NCI-H524 treated with DMSO at 0.1 percent for 48 hours (cell line): ENCODE results near the gene CTNNA3.
"Not testable (repeated sequence)": the region's sequence is repeated elsewhere in the genome, so short reads cannot be mapped to it uniquely, and the experiment has no call there.

Experiments used
- DNase-seq: peaks from one replicate; lab custom pipeline; 2025; lab: John Stamatoyannopoulos, UW

CTNNA3 gene

DNA sequence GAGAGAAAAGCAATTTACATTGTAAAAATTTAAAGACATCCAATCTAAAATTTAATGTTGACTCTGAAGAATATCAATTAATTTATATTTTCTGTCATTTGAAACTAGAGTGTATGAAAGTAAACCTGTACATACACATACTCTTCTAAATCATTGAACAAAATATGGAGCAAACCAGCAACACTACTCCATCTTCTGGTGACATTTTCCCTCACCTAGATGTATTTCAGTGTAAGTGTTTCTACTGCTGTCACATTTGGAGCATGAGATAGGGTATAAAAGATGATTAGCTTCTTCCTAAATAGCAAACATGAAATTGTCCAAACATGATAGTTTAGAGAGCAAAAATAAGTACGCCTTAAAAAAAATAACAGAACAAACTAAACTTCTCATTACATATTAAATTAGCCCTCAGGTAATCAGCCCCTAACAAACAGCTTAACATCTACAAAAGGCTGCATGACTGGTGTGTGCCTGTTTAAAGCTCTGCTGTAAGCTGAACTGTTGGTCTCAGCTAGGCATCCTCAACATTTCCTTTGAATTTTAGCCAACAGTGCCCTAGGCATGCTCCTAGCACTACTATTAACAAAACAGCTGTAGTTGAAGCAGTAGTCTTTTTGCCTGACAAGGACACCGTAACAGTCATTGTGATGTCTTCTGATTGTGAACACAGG, 189.8 kb downstream of the CTNNA3 start:
- no peak for DNase-seq

DNA sequence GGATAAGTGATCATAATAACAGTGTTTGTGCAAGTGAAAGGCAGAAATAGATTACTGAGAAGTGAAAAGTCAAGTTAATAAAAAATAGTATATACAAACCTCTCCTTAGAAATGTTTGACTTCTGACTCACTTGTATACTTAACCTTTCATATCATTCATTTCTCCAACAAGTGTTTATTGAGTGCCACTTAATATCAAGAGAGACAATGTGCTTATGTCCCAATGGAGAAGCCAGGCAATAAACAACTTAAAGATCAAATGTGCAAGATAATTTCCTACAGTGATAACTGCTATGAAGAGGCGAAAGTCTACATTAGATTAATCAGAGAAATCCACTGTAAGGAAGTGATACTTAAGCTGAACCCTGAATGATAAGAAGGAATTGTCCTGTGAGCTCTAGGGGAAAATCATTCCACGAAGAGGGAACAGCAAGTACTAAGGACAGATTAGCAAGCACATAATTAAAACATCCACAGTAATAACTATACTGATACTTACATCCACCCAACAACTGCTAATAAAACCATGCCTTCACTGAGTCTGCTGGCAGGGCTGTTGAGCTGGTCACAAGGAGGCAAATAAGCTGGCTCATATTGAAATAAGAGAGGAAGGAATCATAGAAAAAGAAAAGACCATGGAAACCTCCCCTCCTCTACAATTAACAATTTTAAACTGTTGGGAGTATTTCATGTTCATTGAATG, 203.5 kb downstream of the CTNNA3 start:
- DNase-seq: no peak

DNA sequence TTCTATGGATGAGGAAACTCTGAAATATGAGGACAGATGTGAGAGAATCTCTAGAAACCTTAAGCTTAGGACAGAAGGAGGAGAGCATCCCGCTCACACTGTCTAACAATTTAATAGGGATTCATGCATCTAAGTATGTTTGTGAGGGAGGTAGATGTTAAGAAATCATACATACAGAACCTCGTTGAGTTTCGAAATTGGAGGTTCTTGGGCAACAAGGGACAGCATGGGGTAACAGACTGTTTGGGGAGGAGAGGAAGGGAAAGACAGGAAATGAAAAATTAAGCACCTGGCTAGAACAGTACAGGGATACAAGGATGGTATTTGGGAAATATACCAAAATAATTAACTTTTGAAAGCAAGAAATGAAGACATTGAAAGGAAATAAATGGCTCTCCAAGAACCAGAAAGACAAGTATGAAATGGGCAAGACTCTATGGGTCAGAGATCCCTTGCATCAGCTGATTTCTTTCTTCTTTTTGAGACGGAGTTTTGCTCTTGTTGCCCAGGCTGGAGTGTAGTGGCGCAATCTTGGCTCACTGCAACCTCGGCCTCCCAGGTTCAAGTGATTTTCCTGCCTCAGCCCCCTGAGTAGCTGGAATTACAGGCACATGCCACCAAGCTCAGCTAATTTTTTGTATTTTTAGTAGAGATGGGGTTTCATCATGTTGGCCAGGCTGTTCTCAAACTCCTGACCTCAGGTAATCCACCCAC, 207.9 kb downstream of the CTNNA3 start:
- DNase-seq: no peak

DNA sequence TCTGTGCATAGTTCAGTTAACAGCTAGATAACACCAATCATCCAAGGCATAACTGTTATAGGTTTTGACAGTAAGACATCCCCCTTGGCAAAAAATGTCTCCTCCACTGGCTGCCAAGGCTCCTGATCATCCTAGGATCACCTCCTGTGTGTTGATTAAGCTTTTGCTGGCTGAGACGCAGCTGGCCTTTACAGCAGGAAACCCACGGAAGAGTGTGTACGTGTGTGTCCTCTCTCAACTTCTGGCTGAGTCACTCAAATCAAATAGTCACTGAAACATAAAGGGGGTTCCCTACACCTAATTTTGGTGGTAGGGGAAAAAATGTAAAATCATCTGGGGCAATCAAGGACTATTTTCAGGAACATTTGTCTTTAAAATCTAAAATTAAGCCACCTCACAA, 208.8 kb downstream of the CTNNA3 start:
- DNase-seq: no peak

DNA sequence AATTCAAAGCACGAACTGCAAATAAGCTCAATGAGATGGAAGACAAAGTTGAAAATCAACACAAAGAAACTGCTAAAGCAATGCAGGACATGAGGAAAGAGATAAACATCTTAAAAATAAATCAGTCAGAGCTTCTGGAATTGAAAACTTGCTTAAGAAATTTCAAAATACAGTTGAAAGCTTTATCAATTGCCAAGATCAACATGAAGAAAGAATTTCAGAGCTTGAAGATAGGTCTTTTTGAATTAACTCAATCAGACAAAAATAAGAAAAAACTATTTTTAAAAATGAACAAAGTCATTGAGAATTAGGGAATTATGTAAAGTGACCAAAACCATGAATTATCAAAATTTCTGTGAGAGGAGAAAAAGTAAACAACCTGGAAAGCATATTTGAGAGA, 218.1 kb downstream of the CTNNA3 start:
- no peak for DNase-seq

DNA sequence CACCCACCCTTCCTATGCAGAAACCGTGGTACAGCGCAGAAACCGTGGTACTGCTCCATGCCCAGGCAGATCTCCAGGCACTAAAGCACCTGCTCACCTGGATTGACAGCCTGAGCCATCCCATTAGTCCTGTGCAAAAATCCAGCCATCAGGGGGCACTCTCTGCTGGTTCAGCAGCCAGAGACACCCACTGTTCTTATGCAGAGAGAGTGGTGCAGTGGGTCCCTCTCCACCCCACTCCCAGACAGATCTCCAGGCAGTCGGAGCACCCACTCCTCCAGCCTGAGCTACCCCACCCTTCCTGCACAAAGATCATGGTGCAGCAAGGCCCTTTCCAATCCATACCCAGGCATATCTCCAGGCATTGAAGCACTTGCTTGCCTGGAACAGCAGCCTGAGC, 219.8 kb downstream of the CTNNA3 start:
- DNase-seq: no peak

DNA sequence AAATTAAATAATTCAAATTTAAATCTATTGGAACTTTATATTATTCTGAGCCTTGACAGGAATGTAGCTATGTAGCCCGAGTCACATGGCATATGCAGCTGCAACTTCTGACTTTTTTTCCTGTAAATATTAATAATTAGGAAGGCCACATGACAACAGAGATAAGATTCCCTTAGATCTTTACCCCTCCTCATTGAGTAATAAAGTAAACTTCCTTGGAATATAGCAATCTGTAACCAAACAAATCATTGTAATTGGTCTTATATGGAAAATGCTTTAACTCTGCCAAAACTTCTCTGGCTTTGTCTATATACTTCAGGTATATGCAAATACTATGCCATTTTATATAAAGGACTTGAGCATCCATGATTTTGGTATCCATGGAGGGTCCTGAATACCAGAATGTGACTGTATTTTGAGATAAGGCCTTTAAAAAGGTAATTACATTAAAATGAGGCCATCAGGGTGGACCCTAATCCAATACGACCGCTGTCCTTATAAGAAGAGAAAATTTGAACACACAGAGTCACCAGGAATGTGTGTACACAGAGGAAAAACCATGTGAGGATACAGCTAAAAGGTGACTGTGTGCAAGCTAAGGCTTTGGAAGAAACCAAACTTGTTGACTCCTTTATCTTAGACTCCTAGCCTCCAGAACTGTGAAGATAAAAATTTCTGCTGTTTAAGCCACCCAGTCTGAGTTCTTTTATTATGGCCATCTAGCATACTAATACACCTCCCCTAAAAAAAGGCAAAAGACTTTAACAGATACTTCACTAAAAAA, 222.0 kb downstream of the CTNNA3 start:
- no peak for DNase-seq

DNA sequence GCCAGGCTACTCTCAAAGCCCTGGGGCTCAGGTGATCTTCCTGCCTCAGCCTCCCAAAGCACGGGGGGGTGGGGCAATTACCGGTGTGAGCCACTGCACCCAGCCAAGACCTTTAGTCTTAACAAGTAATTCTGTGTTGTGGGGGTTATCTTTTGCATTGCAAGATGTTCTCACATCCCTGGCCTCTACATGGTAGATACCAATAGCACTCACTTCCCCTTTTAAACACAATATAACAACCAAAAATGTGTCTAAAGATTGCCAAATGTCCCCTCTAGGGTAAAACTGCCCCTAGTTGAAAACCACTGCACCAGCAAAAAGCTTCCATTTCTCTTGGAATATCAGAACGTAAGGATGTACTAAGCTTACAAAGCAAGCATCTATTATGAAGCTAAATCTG, 225.0 kb downstream of the CTNNA3 start:
- no peak for DNase-seq

DNA sequence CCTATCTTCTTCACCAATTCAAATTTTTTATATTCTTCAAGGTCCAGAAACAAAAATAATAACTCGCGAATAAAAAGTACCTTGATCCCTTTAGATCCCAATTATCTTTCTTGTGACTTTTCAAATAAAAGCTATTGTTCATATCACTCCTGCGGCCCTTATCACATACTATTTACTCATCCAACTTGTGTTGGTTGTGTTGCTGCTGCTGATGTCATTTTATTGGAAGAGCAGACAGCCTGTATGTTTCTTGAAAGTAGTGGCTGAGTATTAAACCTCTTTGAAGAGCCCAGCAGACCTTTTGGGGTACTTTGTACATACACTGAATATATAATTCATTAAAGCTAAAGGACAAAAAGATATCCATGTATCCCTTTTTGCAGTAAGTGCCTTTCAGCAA, 231.7 kb downstream of the CTNNA3 start:
- no peak for DNase-seq

DNA sequence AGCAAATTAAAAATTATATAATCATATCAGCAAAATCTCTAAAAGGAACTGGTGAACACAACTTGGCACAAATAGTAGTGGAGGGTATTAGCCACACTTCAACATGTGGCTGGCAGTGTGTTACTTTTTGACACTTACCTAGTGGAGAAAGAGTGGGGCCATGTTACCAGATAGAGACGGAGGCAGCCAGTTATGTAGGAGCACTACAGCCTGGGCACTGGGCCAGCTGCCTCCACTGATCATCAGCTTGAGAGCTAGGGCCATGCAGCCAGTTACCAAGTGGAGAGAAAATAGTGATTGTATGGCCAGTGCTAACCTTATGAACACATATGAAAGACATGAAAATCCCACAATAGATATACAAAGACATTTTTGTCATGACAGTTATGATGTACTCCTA, 243.1 kb downstream of the CTNNA3 start:
- DNase-seq: no peak

DNA sequence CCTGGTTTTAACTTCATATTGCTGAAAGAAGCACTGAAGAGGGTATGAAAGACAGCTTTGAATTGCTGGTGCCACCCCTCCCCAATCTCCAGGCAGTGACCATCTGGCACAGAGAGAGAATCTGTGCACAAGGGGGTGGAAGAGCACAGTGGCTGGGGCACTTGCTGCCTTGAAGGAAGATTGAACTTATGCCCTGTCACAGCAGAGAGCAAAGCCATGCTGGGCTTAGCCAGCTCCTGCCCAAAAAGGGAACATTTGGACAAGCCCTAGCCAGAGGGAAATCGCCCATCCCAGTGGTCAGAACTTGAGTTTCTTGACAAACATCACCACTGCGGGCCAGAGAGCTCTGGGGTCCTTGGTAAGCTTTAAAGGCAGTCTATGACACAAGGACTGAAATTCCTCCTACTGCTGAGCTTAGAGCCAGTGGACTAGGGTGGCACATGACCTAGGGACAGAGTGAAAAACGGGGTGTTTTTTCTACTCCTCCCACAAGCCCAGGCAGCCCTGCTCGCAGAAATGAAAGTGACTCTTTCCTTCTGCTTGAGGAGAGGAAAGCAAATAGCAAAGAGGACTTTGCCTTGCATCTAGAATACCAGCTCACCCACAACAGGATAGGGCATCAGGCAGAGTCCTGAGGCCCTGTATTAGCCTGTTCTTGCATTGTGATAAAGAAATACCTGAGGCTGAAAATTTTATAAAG, 257.2 kb downstream of the CTNNA3 start:
- DNase-seq: peak; percentile 6

DNA sequence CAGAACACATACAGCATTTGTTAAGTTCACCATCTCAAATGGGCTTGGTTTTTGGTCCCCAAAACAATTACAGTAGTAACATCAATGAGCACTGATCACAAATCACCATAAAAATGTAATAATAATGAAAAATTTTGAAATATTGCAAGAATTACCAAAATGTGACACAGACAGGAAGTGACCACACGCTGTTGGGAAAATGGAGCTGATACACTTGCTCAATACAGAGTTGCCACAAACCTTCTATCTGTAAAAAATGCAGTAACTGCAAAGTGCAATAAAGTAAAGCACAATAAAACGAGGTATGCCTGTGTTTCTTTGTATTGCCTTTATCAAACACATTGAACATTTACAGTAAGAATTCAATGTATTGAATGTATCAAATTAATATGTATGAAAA, 262.7 kb downstream of the CTNNA3 start:
- DNase-seq: no peak

DNA sequence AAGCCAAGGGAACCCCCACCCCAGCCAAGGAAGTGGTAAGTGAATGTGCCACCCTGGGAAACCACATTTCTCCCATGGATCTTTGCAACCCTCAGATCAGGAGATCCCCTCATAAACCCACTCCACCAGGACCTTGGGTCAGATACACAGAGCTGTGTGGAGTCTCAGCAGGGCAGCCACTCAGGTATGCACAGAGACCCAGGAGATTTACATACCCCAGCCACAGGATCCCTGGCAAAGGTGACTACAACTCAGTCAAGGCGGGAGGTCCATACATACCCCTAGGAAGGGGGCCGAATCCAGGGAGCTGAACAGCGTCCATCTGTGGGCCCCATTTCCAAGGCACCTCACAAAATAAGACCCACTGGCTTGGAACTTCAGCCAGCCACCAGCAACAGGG, 293.4 kb downstream of the CTNNA3 start:
- DNase-seq: no peak

DNA sequence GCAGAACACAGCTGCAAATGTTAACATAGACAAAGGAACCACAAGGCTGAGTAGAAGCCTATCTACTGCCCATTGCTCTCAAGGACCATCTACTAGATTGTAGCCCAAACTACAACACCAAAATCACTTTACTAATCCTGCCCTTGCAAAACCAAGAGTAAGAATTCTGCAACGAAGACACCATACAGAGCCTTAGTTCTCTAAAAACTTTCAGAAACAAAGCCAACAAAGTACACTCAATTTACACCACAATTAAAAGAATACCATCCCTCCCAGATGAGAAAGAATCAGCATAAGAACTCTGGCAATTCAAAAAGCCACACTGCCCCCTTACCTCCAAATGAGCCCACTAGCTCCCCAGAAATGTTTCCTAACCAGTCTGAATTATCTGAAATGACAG, 294.3 kb downstream of the CTNNA3 start:
- DNase-seq: no peak

DNA sequence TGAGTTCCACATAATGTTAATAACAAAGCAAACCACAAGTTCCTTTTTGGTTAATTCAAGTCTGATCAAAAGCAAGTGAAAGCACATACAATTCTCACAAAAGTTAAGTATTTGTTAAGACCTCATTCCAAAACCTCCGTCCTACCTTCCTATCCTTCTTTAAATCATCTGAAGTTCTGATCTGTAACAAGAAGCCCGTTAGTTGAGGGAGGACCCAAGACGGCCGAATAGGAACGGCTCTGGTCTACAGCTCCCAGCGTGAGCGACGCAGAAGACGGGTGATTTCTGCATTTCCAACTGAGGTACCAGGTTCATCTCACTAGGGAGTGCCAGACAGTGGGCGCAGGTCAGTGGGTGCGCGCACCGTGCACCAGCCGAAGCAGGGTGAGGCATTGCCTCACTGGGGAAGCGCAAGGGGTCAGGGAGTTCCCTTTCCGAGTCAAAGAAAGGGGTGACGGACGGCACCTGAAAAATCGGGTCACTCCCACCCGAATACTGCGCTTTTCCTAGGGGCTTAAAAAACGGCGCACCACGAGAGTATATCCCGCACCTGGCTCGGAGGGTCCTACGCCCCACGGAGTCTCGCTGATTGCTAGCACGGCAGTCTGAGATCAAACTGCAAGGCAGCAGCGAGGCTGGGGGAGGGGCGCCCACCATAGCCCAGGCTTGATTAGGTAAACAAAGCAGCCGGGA, 309.0 kb downstream of the CTNNA3 start:
- not testable (repeated sequence) for DNase-seq

DNA sequence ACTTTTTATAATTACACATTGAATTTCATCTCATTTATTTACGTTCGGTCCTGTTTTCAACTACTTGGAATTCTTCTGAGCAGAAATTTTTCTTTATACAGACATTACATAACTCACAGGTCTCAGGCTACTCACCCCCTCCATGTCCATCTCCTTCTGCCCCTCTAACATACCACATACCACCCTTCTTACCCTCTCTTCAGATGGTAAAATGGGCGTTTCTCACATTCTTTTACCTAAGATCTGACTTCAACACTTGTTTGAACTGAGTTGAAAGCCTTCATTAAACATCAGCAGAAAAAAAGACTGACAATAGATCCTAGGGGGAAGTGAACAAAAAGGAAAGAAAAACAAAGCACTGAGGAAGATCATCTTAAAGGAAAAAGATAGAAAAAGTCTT, 309.7 kb downstream of the CTNNA3 start:
- DNase-seq: no peak

DNA sequence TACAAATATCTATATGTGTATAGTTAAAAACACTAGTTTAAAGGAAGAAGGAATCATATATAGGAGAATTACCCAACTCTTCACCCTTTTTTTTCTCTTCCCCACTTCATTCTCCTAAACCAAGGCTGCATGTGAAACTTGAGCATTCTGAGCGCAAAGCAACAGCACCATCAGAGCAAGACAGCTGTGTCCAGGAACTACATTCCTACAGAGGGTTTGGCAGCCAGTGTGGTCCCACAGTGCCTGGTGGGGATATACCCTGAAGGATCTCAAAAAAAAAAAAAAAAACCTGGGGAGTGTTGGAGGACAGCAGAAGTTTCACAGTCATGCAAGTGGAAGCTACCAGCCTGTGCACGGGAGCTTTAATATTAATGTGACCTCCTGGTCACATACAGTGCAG, 310.4 kb downstream of the CTNNA3 start:
- DNase-seq: no peak

DNA sequence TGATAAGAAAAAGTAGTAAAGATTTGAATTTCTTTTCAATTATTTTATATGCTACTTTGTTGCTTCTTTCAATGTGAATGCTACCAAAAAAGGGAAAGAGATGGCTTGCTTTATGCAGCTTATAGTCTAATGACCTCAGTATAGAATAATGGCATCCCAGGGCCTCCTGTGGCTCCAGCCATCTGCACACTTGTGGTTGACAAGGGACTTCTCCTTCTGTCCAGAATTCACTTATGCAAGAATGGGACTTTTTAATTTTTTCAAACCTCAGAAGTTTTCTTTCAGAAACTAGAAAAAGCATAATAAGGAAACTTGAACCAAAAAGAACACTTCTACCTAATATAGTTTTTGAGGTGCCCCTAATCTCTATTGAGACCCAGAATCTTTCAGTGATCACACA, 310.9 kb downstream of the CTNNA3 start:
- DNase-seq: no peak

DNA sequence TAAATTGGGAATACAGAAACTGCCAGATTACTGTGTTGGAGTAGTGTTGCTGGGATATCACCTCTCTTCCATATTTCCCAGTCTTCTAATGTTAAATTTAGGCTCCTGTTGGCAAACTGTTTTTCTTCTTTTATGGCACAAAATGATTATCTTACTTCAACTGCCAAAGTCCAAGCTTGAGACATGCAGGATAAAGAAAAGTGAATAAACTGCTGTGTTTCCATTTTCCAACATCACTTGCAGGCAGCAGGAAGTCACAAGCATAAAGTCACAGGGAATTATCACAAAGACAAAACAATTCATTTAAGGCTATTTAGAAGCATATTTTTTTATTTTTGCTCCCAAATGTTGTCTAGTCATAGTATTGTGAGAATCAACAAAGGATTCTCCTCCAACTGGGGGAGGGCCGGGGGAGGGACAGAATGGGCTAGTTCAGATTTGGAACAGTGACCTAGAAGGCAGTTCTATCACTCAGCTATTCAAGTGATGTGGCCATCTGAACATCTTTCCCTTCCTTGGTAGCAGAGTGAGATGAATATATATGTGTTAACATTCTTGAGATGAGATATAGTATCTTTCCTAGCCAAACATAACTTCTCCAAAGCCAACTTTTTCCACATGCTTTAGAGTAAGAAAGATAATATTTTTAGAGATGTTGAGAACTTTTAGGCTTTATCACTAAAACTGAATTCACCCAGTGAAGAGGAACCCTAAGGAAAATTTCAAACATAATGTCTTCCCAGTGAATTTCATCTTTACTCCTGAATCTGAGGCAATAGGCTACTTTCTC, 364.7 kb downstream of the CTNNA3 start:
- no peak for DNase-seq
